HG02938 (cell line): ENCODE data around the gene STRBP.

Experiments
- ATAC-seq: cut with Tn5 transposase; IDR thresholded peaks from one replicate; pipeline ENCODE4 v1.9.1; 2021; ENCODE audit warnings: mild to moderate bottlenecking, moderate library complexity; ENCODE audit not compliant: unreplicated experiment

STRBP gene

DNA sequence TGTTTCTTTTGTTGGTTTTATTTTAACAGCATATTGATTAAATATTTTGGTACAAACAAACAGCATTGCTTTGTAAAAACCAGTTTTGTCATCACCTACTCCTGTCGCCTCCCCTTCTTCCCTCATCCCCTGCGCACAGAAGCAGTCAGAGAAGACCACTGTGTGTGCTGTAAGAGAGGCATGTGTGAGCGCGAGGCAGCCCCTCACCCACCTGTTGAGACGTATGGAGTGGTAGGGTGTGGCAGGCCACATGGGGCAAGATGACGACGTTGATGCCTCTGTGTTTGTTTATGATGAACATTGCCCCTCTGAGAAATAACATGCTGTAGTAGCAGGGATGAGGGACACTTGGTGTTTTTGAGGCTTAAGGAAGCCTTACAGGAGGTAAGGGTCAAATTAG, 163.6 kb downstream of the STRBP start:
- no peak for ATAC-seq

DNA sequence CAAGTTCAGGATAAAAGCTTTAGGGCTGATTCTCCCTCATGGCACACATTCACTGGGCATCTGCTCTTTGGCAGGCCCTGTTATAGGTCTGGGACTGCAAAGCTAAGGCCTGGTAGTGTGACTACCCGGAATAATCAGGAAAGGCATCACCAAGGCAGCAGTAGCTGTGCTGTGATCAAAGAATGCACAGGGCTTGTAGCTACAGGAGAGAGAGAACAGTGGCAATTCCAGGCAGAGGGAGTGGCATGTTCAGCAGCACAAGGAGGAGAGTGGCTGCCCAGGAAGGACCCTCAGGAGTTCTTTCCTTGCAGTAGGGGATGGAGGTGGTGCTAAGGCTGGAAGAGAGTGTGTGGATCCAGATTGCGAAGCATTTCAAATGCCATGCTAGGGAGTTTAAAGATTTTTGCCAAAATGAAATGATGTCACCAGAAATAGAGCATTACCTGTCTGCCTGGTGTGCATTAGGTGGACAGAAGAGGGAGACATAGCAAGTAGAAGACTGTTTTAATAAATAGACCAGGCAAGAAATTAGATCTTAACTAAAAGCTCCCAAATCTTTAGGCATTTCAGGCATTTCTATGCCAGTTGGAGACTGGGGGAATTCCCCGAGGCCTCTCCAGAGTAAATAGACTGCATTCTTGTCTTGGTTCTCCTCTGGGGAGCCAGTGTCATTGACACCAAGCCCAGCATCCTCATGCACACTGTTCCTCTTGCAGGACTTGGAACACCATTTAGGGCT, 165.8 kb downstream of the STRBP start:
- no peak for ATAC-seq

DNA sequence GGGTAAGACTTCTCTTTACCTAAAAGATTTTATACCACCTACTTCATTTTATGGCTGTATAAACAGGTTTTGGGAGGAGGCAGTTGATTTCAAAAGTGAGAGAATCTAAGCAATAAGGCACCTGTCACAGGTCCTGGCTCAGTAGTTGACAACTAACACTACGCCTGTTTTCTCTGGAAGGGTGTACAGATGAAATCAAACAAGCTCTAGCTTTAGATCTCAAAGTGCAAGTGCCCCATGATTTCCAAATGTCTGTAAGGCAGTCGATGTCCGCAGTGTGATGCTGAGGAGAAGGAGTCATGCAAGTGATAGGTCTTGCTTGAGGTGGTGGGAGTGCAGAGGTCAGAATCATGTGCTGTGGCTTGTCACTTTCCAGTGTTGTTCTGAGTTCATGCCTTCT, 168.8 kb downstream of the STRBP start:
- ATAC-seq: no peak

DNA sequence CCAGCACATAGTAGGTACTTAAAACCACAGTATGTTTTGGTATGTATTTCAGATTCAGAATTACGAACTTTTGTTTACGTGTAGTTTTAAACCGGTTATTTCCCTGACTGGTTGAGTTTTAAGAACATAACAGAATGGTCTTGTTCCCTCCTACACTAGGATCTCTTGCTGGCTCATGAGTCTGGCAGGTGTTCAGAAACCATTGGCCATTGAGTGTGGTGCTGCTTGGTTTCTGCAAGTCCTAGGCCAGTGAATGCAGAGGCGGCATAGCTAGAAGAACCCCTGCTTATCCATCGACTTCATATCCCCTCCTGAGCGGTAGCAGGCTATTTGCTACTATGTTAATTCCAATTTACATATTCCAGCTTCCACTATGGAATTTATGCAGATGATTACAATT, 169.3 kb downstream of the STRBP start:
- no peak for ATAC-seq

DNA sequence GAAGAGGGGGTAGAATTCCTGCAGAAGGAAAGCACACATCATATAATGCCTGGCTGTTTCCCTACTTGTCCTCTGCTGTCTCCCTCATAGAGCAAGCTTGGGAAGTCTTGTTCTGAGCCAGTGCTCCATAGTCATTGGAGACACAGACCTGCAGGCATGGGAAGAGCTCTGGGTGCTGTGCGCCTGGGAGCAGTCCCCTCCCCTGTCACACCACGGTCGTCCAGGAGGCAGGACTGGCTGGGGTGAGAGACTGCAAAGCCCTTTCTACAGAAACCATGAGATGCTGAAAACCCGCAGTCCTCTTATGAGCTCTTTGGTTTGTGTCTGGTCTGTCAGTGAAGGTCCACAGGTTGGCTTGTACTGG, 170.3 kb downstream of the STRBP start:
- no peak for ATAC-seq

DNA sequence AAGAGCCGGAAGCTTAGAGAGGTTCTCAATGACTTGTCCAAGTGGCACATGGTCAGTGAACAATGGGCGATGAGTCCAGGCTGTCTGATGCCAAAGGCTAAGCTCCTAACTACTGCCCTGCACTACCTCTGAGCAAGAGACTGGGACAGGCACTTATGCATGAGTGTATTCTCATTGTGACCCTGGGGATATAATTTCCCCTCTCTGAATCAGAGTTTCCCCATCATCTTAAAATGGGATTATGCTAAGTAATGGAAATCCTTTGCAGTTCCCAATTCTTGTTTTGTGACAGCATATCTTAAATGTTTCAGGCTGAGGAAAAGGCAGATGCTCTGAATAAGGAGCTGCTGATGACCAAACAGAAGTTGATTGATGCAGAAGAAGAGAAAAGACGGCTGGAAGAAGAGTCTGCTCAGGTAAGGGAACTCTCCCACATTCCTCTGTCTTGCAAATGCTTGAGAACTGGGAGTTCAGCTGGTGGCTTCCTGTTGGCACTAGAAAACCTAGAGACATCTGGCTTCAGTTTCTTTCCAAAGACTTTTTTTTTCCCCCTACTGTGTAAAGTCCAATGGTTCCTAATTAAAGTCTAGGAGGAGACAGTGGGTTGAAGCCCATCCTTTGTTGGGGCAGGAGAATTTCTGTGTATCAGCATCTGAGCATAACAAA, 170.8 kb downstream of the STRBP start:
- ATAC-seq: no peak

DNA sequence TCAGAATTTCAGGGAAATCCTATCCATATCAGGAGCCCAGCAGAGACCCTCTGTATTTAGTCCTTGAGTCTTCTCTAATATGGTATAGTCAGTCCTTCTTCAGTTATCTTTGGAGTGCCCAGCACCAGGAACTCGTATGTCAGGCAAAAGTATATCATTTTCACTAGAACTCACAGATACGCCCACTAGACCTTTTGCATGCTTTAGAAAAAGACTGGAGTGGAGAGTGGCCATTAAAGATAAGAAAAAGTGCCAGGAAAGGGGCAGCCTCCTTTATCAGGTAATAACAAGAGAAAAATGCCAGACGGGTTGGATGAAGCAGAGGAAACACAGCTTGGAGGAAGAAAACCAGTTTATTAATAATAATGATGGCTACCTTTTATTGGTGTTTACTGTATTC, 171.4 kb downstream of the STRBP start:
- ATAC-seq: no peak

DNA sequence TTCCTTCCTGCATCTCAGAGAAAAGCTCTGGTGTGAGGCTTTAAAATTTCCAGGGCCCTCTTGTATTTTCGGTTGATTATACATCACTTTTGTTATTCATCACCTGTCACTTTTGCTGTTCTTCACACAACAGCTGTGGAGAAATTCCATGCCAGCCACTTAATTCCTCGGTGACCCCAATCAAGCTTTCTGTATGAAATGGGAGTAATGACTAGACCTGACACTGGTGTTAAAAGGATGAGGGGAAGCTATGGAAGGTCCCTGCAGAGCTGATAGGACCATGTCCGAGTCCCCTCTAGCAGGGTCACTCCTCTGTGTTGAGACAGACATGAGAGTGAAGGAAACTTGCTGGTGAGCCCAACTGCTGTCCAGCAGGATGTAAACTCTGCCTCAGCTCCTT, 175.2 kb downstream of the STRBP start:
- no peak for ATAC-seq

DNA sequence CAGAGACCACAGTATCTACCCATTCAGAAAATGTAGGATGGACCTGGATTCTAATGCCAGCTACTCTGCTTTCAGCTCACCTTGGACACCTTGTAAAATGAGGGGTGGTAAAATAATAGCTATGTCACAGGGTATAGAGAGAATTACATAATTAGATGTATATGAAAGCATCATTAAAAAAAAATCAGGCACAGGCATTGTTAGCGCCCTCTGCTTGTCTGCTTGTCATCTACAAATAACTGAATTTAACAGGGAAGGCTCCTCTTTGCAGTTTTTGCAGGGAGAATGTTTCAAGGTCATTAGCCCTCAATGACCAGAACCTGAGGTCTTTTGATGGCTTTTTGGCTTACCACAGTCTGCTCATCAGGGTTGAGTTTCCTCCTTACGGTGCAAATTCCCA, 176.9 kb downstream of the STRBP start:
- ATAC-seq: no peak

DNA sequence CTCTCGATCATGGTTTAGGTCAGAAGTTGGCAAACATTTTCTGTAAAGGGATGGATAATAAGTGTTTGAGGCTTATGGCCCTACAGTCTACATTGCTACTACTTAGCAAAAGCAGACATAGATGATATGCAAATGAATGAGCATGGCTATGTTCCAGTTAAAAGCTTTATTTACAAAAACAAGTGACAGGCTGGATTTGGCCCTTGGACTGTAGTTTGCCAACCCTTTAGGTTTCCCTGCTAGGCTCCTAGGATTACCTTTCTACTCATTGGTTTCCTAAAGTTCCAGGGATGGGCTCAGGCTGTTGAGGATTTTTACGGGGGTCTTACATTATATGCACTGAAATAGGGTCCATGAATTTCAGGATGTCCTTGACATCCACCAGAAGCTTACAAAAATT, 177.4 kb downstream of the STRBP start:
- ATAC-seq: no peak

DNA sequence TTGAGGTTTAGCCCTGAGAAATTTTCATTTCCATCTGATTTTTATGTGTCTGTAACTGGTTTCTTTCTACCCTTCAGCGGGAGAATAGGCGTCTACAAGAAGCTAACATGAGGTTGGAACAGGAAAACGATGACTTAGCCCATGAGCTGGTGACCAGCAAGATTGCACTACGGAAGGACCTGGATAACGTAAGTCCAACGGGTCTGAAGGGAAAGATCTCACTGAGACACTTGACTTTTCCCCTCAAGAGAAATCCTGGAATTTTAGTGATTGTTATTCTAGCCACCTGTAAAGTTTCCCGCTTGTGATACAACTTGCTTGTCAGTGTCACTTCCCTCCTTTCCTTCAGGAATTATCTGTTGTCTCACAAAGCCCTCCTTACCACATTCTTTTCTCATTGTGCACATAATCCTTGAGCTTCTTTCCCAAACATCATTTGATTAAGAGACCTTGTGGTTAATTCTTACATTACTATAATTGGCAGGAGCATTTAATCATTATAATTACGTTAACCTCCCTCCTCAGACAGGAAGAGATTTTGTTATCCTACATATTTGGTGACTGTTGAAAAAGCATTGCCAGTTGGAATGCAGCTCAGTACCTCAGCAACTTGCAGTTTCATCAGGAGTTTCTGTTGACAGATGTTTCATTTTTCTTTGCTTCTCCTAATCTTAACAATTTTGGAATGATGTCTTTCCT, 178.0 kb downstream of the STRBP start:
- ATAC-seq: no peak

DNA sequence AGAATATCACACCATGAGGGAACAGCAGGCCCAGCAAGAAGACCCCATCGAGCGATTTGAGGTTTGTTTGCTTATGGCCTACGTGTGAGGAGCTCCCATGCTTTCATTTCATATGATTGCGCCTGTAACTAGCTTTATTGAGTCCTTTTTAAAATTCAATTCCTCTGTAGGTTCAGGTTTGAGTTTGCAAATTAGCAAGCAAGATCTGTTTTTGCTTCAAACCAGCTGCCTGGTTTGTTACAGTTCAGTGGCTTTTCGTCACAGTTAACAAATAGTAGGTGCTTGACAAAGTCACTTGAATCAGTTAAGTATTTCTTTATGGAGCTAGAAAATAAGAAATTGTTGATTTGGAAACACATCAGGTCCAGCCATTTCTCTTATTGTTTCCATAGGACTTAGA, 178.6 kb downstream of the STRBP start:
- no peak for ATAC-seq

DNA sequence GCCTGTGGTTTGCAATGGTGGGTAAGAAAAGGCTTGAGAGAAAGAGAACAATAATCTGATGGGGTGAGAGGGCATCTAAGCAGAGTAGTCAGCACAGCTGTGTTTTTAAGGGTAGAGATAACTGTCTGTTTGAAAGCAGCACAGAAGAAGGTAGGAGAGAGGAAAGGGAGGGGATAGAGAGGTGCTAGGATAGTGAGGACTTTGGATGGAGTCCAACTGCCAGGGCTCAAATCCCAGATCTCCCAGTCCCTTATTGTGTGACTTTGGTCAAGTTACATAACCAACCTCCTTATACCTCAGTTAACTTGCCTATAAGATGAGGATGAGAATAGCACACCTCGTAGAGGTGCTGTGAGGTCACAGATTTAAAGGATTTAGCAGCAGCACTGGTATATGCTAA, 179.3 kb downstream of the STRBP start:
- no peak for ATAC-seq

DNA sequence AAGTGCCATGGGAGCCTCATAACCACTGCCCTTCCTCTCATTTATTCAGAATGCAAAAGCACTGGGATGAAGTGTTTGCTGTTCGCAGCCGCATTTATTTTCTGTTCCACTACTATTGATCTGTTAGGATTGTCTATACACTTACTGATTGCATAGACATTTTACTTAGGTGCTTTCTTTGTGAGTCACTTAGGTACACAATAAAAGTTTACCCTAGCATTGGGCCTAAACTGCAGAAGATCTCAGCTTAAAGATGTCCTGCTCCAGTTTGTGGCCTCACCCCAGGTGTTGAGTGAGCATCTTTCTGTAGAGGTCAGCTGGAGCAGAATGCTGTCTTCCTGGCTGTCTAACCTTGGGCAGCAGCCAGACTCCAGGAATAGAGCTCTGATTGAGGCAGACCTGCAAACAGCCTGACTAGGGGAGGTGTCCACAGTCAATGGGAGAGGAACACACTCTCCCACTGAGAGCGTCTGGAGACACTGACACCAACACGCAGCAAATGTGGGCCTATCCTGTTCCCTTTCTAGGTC, 181.0 kb downstream of the STRBP start:
- no peak for ATAC-seq

DNA sequence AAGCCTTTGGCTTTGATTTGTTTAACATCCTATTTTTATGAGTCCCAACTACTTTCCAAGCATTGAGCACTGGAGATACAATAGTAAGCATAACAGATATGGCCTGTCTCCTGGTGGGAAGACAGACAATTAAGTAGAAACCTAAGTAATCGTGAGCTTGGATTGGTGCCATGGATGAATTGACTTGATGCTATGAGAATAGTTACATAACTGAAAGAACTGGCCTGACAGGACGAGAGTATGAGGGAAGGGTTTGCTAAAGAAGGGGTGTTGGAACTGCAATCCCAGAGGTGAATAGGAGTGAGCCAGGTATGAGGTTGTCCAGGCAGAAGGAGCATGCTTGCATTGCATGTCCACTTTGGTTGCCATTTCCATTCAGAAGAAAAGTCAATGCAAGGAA, 182.5 kb downstream of the STRBP start:
- ATAC-seq: no peak

DNA sequence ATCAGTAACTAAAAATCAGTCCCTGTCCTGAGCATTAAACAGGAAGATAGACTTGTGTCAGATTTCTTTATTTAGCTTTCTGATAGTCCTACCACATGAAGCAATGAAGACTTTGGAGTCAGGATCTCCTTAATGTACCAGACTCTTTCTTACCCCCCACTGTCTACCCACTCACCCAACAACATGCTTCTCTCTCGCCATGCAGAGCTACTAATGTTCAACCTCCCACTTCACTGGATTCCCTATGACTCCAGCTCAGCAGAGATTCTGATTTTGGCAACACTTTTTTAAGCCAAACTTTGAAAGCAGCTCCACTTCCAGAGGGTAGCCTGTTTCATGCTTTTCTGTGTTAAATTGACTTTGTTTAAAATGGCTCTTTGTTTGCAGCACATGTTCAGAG, 184.1 kb downstream of the STRBP start:
- no peak for ATAC-seq

DNA sequence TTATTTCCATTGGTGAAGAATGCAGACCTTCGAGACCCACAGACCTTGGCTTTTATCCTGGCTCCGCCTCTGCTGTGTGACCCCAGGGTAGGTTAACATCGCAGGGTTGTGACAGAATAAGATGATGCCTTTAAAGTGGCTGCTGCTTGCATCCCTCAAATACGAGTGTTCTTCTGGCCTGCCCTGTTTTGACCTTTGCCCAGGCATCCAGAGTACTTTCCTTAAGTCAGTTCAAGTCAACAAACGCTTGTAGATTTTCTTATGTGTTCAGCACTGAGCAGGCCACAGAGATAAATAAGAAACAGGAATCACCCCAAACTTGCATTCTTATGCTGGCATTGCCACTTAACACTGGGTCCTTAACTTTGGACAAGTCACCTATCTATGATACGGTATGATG, 184.7 kb downstream of the STRBP start:
- ATAC-seq: no peak

DNA sequence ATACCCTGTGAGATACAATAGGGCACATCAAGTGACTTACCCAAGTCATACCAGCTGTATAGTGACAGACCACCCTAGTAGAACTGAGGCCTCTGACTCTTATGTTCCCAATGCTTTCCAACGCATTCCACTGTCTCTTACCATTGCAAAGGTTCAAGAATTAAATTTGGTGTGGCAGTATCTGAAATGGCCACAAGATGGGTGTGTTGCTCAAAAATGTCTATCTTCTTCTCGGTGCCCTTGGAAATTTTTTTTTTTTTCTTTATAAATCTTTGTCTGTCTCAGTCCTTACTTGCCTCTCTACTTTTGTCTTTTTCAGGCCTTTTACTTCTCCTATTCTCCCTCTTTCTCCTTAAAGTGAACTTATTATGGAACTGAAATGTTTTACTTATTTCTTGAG, 186.6 kb downstream of the STRBP start:
- no peak for ATAC-seq

DNA sequence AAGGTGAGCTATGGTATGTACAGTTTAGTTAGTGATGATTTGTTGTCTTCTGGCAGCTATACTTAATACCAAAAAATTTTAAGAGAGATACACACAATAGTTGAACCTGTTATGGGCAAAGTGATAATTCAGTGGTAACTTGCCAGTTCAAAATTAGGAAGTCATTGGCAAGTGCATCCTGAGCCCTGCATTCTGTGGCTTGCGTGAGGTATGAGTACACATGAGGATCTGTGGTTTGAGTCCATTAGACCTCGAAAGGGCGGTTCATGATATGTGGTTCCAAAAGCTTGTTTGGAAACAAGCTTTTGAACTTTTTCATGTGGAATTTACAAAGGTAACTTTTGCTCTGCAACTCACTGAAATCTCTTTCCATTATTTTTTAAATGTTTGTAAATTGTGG, 187.9 kb downstream of the STRBP start:
- ATAC-seq: no peak

DNA sequence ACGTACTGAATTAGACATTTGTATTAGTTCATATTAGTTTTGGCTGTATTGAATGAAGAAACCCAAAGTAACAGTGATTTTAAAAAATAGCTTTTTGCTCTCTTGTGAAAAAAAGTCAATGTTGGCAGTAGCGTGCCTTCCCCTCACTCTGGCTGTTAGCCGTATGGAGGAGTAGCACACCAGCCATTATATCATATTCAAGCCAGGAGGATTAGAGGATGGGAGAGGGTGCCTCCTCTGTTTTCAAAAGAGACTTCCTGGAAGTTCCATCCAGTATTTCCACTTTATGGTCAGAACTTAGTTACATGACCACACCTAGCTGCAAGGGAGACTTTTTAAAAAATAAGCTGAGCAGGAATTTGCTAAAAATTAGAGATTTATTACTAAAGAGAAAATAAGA, 193.8 kb downstream of the STRBP start:
- ATAC-seq: no peak

DNA sequence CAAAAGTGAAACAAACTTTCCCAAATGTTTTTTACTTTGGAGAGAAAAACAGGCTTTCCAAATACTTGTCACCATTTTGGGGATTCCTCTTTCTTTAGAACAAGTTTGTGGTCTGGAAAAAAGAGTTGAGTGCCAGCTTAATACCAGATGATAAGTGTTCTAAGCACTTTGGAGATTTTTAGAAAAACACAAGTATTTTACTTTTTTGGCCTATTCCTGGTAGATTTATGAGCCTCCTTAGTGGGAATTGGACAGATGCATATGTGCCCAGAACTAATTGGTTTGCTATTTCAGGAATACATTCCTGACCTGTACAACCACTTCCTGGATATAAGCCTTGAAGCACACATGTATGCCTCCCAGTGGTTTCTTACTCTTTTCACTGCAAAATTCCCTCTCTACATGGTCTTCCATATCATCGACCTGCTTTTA, 194.4 kb downstream of the STRBP start:
- no peak for ATAC-seq

DNA sequence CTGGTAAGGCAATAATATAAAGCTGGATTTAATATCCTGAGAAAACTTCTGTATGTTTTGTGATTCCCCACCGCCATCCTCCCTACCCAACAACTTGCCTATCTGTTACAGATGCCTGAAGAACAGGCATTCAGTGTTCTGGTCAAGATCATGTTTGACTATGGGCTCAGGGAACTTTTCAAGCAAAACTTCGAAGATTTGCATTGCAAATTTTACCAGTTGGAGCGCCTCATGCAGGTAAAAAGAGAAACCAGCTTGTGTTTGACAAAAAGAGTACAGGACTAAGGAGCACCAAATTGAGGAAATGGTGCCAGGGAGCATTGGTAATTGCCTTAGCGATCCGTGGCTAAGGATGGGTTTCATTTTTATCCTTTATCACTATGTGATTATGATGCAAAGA, 194.9 kb downstream of the STRBP start:
- no peak for ATAC-seq
